SW480 (cell line): ENCODE data around the gene OSCAR.

ENCODE experiments used
- DNase-seq: peaks from one replicate; pipeline ENCODE4 v3.0.0-alpha.2; 2016; ENCODE audit warnings: low spot score

OSCAR gene

GRCh38 chr19:54100561-54100960 is at the start of gene OSCAR:
TSS of gene OSCAR (minus strand) at chr19:54100803. CDS start at chr19:54100792, 11 bp downstream.
- peak; percentile 31 for DNase-seq

GRCh38 chr19:54149021-54149812 is 48.6 kb upstream of the OSCAR start:
- DNase-seq, result no peak

- DNase-seq, result no peak
These were observed 47.6 kb upstream of the OSCAR start for GRCh38 chr19:54148158-54148557.

GRCh38 chr19:54147676-54148075 is 47.1 kb upstream of the OSCAR start:
- no peak for DNase-seq

GRCh38 chr19:54145541-54146158 is 45.0 kb upstream of the OSCAR start:
- no peak for DNase-seq

- no peak for DNase-seq
These were observed 41.7 kb upstream of the OSCAR start for GRCh38 chr19:54142166-54142780.

GRCh38 chr19:54141356-54141755 is 40.8 kb upstream of the OSCAR start:
- DNase-seq, result no peak

- no peak for DNase-seq
These were observed 38.1 kb upstream of the OSCAR start for GRCh38 chr19:54138489-54139256.

- DNase-seq, result no peak
These were observed 37.3 kb upstream of the OSCAR start, which contains the start of gene CNOT3 for GRCh38 chr19:54137699-54138488. TSS of gene CNOT3 (plus strand) at chr19:54137762. CDS start at chr19:54142979, 5,217 bp downstream.

- DNase-seq, result peak; percentile 100
These were observed 36.5 kb upstream of the OSCAR start for GRCh38 chr19:54136864-54137698.

- DNase-seq, result peak; percentile 50
These were observed 35.7 kb upstream of the OSCAR start for GRCh38 chr19:54136086-54136863.

GRCh38 chr19:54133957-54134590 is 33.5 kb upstream of the OSCAR start:
- DNase-seq, result no peak

- no peak for DNase-seq
These were observed 32.8 kb upstream of the OSCAR start for GRCh38 chr19:54133312-54133956.

GRCh38 chr19:54129617-54129996 is 29.0 kb upstream of the OSCAR start:
- DNase-seq, result no peak

GRCh38 chr19:54128796-54129616 is 28.4 kb upstream of the OSCAR start:
- DNase-seq, result no peak

- DNase-seq, result no peak
These were observed 27.8 kb upstream of the OSCAR start for GRCh38 chr19:54128441-54128725.

GRCh38 chr19:54127688-54128440 is 27.3 kb upstream of the OSCAR start:
- DNase-seq, result no peak
